CMK (cell line): ENCODE measurements around the gene MMP3.

Experiments
- DNase-seq: peaks from one replicate; pipeline ENCODE4 v3.0.0-alpha.2; 2010; ENCODE audit warnings: low read depth

The MMP3 gene

GRCh38 chr11:102791271-102792036, 52.0 kb downstream of the MMP3 start:
- DNase-seq, result no peak

- no peak for DNase-seq
These were observed 54.9 kb downstream of the MMP3 start for GRCh38 chr11:102788334-102788995.
